SK-N-SH (cell line): Measurements from ENCODE around the gene SETD3. TPM values are rescaled to one million over a fixed set of nuclear protein-coding genes. Genes with fewer than 3 reads are reported as not detected.

ENCODE experiments used
- CTCF ChIA-PET: fragments of 300-600, 350-600 bp; formaldehyde crosslinking; extraction: SDS; loops from one replicate; lab custom pipeline; 2021; lab: Yijun Ruan, JAX
- POLR2A ChIA-PET: fragments of 350-600 bp; sonication (Branson Sonifier 250); formaldehyde crosslinking; extraction: SDS; loops from one replicate; lab custom pipeline; 2020; ENCODE audit warnings: antibody characterized with exemption, inconsistent platforms; lab: Yijun Ruan, JAX
- DNase-seq: peaks from one replicate; pipeline ENCODE4 v3.0.0; 2012
- H2AFZ ChIP-seq: fragments of 200-600 bp; sonication (generic); 2 replicates; pipeline ENCODE4 v1.8.1; 2016; ENCODE audit warnings: antibody characterized with exemption, mild to moderate bottlenecking, low read depth
- H3F3A ChIP-seq: fragments of 200-600 bp; sonication (generic); replicated peaks from 2 replicates; pipeline ENCODE3; 2016; ENCODE audit warnings: antibody characterized with exemption, mild to moderate bottlenecking; ENCODE audit not compliant: insufficient read depth
- H3K27ac ChIP-seq, 2 experiments: fragments of 200-500 bp in 1 of 2; fragments of 200-600 bp in 1 of 2; sonication (Bioruptor generic) in 1 of 2; sonication (generic), shearing (Covaris generic) in 1 of 2; 2 replicates each; pipeline versions ENCODE4 v1.5.1 to v1.6.1; 2014 to 2016; ENCODE audit warnings: low read depth in 2 of 2, inconsistent platforms in 1 of 2, low read length in 1 of 2, mild to moderate bottlenecking in 1 of 2, mixed read lengths in 1 of 2
- H3K27me3 ChIP-seq: fragments of 200-600 bp; sonication (generic), shearing (Covaris generic); 2 replicates; pipeline ENCODE4 v1.6.1; 2016; ENCODE audit warnings: mixed run types; ENCODE audit not compliant: insufficient read depth
- H3K36me3 ChIP-seq, 2 experiments: fragments of 200-500 bp in 1 of 2; fragments of 200-600 bp in 1 of 2; sonication (Bioruptor generic) in 1 of 2; sonication (generic) in 1 of 2; replicated peaks in 1 of 2; 2 replicates each; pipeline versions ENCODE3 to v1.5.1; 2014 to 2016; ENCODE audit warnings: low read length in 1 of 2, mild to moderate bottlenecking in 1 of 2; ENCODE audit not compliant: insufficient read depth in 2 of 2, control insufficient read depth in 1 of 2
- H3K4me1 ChIP-seq, 2 experiments: fragments of 200-500 bp in 1 of 2; fragments of 200-600 bp in 1 of 2; sonication (Bioruptor generic) in 1 of 2; sonication (generic), shearing (Covaris generic) in 1 of 2; 2 replicates each; pipeline versions ENCODE4 v1.5.1 to v1.6.1; 2014 to 2016; ENCODE audit warnings: low read depth in 1 of 2, low read length in 1 of 2, mixed run types in 1 of 2; ENCODE audit not compliant: insufficient read depth in 2 of 2, control insufficient read depth in 1 of 2
- H3K4me2 ChIP-seq: fragments of 200-600 bp; sonication (generic), shearing (Covaris generic); 2 replicates; pipeline ENCODE4 v1.6.1; 2017; ENCODE audit warnings: mixed run types
- H3K4me3 ChIP-seq, 2 experiments: fragments of 200-500 bp in 1 of 2; fragments of 200-600 bp in 1 of 2; sonication (Bioruptor generic) in 1 of 2; sonication (generic), shearing (Covaris generic) in 1 of 2; 2 replicates each; pipeline versions ENCODE4 v1.5.1 to v1.8.1; 2014 to 2016; ENCODE audit warnings: low read depth in 2 of 2, inconsistent platforms in 1 of 2, low read length in 1 of 2, mild to moderate bottlenecking in 1 of 2, mixed read lengths in 1 of 2, moderate library complexity in 1 of 2
- H3K79me2 ChIP-seq: fragments of 200-600 bp; sonication (generic); 2 replicates; pipeline ENCODE4 v1.8.1; 2017; ENCODE audit warnings: mild to moderate bottlenecking; ENCODE audit not compliant: insufficient read depth
- H3K9ac ChIP-seq: fragments of 200-600 bp; sonication (generic); 2 replicates; pipeline ENCODE4 v1.6.1; 2017; ENCODE audit warnings: mixed run types
- H3K9me2 ChIP-seq: fragments of 200-600 bp; sonication (generic); 2 replicates; pipeline ENCODE4 v1.6.1; 2017; ENCODE audit warnings: mixed run types
- H3K9me3 ChIP-seq: fragments of 200-600 bp; sonication (generic); 2 replicates; pipeline ENCODE4 v1.6.1; 2017; ENCODE audit warnings: mixed run types, mild to moderate bottlenecking, moderate library complexity
- H4K20me1 ChIP-seq: fragments of 200-600 bp; sonication (generic); 2 replicates; pipeline ENCODE4 v1.6.1; 2017; ENCODE audit warnings: mild to moderate bottlenecking, mixed run types; ENCODE audit not compliant: insufficient read depth
- CTCF ChIP-seq: fragments of 200-600 bp; sonication (generic); IDR thresholded peaks from 2 replicates; pipeline ENCODE4 v1.6.1; 2017; ENCODE audit warnings: antibody characterized with exemption, mild to moderate bottlenecking, moderate library complexity
- GABPA ChIP-seq: IDR thresholded peaks from 2 replicates; pipeline ENCODE4 v1.4.0; 2012; ENCODE audit warnings: low read depth, mild to moderate bottlenecking
- IRF3 ChIP-seq: fragments of 150-350 bp; IDR thresholded peaks from 2 replicates; pipeline ENCODE4 v1.6.1; 2016; ENCODE audit warnings: mild to moderate bottlenecking, low read depth, low read length
- MEF2A ChIP-seq: IDR thresholded peaks from 2 replicates; pipeline ENCODE4 v1.4.0; 2012; ENCODE audit warnings: low read depth, borderline replicate concordance
- NRF1 ChIP-seq: IDR thresholded peaks from 2 replicates; pipeline ENCODE4 v1.6.1; 2012; ENCODE audit warnings: low read depth, mild to moderate bottlenecking, low read length
- PBX3 ChIP-seq: IDR thresholded peaks from 2 replicates; pipeline ENCODE4; 2012
- RXRA ChIP-seq: IDR thresholded peaks from 2 replicates; pipeline ENCODE4 v1.4.0; 2012; ENCODE audit warnings: low read depth, mild to moderate bottlenecking, borderline replicate concordance
- SIN3A ChIP-seq: IDR thresholded peaks from 2 replicates; pipeline ENCODE4 v1.6.1; 2012; ENCODE audit warnings: low read depth, mild to moderate bottlenecking, low read length, moderate library complexity, borderline replicate concordance
- SMC3 ChIP-seq: IDR thresholded peaks from 2 replicates; pipeline ENCODE4 v1.6.1; 2012; ENCODE audit warnings: low read depth, low read length, improper control_type of control experiment
- TCF12 ChIP-seq: IDR thresholded peaks from 2 replicates; pipeline ENCODE4 v1.4.0; 2012
- USF1 ChIP-seq: IDR thresholded peaks from 2 replicates; pipeline ENCODE4 v1.4.0; 2012; ENCODE audit warnings: low read depth, borderline replicate concordance
- ZBTB33 ChIP-seq: IDR thresholded peaks from 2 replicates; pipeline ENCODE4 v1.4.0; 2012; ENCODE audit warnings: low read depth, borderline replicate concordance
- WGBS: methylation state at CpG from one replicate; pipeline ENCODE4 v1.1.6; 2017; ENCODE audit warnings: low lambda C conversion rate; 5-methylcytosine and 5-hydroxymethylcytosine counted together
- polyA plus RNA-seq, 3 experiments: library from polyadenylated mRNA; depleted of rRNA; stranded (reverse); fragments of >200 nt; gene quantifications; 2 replicates each; pipeline ENCODE4 v1.2.3, GENCODE V29; 2012

The SETD3 gene
- polyA plus RNA-seq, 1 of the 3 experiments (the other 2 are of a cell fraction), result 19.1 TPM

GRCh38 chr14:99479160-99479905 is 1.3 kb downstream of the SETD3 start:
- TF ChIP-seq PBX3 (no peak), GABPA (no peak), RXRA (no peak), USF1 (no peak), CTCF (no peak), ZBTB33 (no peak), MEF2A (no peak), SMC3 (no peak), NRF1 (no peak), TCF12 (no peak), IRF3 (no peak), SIN3A (no peak)
- TF ChIP-seq, all 33 proteins: peak for 0
- Histone ChIP-seq H3K4me3 (peak overlapping the region; percentile 79 to 91), H3K4me1 (peaks cover 21 to 27% of the 10 kb centered on the region in 2 experiments), H3K9me2 (no peaks in the 10 kb centered on the region), H3F3A (peaks cover 12% of the 10 kb centered on the region), H3K4me2 (peak overlapping the region; percentile 98), H3K9ac (peak overlapping the region; percentile 74), H3K27me3 (no peaks in the 10 kb centered on the region), H2AFZ (0 out of 2 replicates have a peak overlapping the region, but pooled peaks have one; percentile 44), H3K36me3 (no peaks in the 10 kb centered on the region), H4K20me1 (peaks cover 78% of the 10 kb centered on the region), H3K27ac (peak overlapping the region in 1 of 2 experiments; percentile 66; a peak in 3 of 4 replicates), H3K9me3 (no peaks in the 10 kb centered on the region), H3K79me2 (peaks cover 90% of the 10 kb centered on the region)
- ChIA-PET POLR2A (no interaction called here), CTCF (interaction anchor here (0.9 to 1.6 kb wide), 2 partner anchors 44 to 64 kb away, joined by 3 to 4 read pairs; no protein-coding TSS in a partner anchor)
- 31% methylated on average over 18 of the region's 18 CpGs for WGBS
- DNase-seq, result no peak
